GM19023 (cell line): ENCODE data around the gene MACROD2.
A peak's percentile ranks its signal among the peaks of the same experiment; 100 is the strongest.
"Not testable (repeated sequence)": the region's sequence is repeated elsewhere in the genome, so short reads cannot be mapped to it uniquely, and the experiment has no call there.

Experiments
- ATAC-seq: cut with Tn5 transposase; IDR thresholded peaks from one replicate; pipeline ENCODE4 v1.9.1; 2021; ENCODE audit warnings: mild to moderate bottlenecking, moderate library complexity; ENCODE audit not compliant: unreplicated experiment

MACROD2 gene

DNA sequence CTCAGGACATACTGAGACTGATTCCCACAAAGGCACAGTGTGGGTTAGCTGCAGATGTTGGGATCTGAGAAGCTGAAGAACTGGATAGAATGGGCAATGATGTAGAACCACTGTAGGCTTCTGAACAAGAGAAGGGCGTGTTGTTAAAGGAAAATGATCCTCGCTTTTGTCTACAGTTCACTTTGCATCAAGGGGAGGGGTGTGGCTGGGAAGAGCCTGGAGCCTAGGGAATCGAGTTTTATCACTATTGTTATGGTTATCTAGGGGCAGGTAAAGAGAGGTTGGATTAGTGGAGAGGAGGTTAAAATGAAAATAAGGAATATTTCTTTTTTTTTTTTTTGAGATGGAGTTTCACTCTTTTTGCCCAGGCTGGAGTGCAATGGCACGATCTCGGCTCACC, 1809.8 kb downstream of the MACROD2 start:
- ATAC-seq = no peak

GRCh38 chr20:15806105-15806504, 1810.8 kb downstream of the MACROD2 start:
- ATAC-seq = no peak

GRCh38 chr20:15807271-15807670, 1812.0 kb downstream of the MACROD2 start:
- ATAC-seq = no peak

DNA sequence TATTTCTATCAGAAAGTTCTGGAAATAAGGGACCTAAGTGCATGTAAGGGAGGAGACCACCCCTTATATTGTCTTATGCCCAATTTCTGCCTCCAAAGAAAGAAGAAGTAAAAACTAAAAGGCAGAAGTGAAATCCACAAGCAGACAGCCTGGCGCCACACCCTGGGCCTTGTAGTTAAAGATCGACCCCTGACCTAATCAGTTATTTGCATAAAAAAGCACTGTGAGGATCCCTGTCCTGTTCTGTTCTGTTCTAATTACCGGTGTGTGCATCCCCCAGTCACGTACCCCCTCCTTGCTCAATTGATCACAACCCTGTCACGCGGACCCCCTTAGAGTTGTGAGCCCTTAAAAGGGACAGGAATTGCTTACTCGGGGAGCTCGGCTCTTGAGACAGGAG, 1812.5 kb downstream of the MACROD2 start:
- not testable (repeated sequence) for ATAC-seq

GRCh38 chr20:15811951-15812350, 1816.6 kb downstream of the MACROD2 start:
- ATAC-seq = no peak

- no peak for ATAC-seq
These were observed 1817.4 kb downstream of the MACROD2 start for GRCh38 chr20:15812696-15813095.

DNA sequence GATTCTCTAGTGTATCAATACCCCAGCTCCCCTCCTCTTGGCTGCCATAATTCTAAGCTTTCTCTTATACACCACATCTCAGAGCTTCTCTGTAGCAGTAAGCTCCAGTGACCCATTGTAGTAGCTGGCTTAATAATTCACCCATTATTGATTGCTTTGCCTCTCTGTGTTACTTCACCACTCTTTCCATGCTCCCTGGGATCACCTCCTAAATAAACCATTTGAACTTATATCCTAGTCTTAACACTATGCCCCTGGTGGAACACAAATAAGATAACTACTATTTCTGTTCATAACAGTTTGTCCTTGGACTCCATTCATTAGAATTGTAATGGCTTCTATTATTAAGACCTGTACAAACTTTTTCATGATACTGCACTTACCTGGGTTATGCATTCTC, 1819.0 kb downstream of the MACROD2 start:
- ATAC-seq = no peak

DNA sequence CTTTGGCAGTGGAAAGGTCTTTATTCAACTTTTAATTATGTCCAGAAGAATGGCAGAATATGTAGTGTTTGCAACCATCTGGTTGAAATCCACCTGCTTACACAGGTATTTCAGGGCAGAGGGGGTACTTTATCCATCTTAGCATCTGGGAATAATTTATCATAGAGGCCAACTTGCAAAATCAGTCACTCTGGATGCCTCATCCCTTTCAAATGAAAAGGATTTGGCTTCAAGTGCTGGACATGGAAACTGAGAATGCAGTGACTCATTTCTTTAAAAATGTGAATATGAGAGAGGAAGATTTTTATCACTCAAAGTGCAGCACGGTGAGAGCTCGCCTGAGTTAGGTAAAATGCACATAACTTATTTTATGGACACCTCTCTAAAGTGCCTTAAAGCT, 1819.6 kb downstream of the MACROD2 start:
- no peak for ATAC-seq

GRCh38 chr20:15817351-15817750, 1822.0 kb downstream of the MACROD2 start:
- no peak for ATAC-seq

- ATAC-seq = no peak
These were observed 1823.3 kb downstream of the MACROD2 start for GRCh38 chr20:15818651-15819071.

- no peak for ATAC-seq
These were observed 1828.4 kb downstream of the MACROD2 start for GRCh38 chr20:15823718-15824117.

- no peak for ATAC-seq
These were observed 1832.3 kb downstream of the MACROD2 start for GRCh38 chr20:15827628-15828027.

DNA sequence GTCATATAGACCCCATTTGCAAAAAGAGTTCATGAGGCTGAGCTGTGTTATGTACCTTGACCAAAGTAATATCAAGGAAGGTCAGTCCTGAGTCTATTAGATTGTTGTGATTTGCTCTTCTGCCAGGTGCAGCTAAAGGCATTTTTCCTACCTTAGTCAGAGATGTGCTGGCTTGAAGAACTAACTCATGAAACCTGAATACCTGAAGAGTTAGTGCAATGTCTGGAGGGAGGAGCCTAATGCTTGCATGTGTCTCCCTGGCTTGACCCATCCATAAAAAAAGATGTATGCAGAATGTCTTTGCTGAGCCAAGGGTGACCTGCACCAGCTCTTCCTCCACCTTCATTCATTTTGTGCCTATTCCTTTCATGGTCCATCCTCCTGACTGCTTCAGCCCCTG, 1835.9 kb downstream of the MACROD2 start:
- no peak for ATAC-seq

DNA sequence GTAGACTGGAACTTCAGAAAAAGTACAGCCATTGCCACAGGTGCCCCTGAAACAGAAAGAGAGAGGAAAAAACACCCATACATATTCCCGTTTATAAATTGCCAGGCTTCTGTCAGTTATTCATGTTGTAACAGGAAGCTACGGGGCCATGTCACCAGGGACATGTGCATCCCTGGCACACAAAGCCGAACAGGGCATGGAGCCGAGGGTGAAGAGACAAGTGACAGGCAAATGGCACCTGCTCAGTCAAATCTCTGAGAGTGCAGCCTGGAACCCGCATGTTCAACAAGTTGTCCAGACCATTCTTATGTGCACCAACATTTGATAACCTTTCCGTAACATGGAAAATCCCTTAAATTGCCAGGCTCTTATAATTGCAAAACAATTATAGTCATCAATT, 1837.2 kb downstream of the MACROD2 start:
- no peak for ATAC-seq

GRCh38 chr20:15834857-15835256, 1839.5 kb downstream of the MACROD2 start:
- no peak for ATAC-seq

DNA sequence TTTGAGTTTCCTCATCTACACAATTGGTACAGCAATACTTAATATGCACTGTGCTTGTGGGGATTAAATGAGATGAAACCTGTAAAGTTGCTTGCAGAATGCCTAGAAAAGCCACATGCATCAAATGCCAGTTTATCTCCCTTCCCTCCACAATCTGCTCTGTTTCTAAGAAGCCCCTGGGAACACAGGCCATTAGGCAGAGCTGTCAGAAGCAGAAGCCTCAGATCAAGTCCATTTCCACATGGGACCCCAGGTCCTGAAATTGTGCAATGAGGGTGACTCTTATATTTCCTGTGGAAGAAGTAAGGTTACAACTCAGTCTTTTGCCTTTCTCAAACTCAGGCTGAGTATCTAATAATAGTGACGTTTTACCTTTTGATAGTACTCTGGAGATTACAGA, 1840.5 kb downstream of the MACROD2 start:
- no peak for ATAC-seq

GRCh38 chr20:15836634-15837033, 1841.3 kb downstream of the MACROD2 start:
- ATAC-seq = no peak

GRCh38 chr20:15837563-15837962, 1842.2 kb downstream of the MACROD2 start:
- ATAC-seq = no peak

DNA sequence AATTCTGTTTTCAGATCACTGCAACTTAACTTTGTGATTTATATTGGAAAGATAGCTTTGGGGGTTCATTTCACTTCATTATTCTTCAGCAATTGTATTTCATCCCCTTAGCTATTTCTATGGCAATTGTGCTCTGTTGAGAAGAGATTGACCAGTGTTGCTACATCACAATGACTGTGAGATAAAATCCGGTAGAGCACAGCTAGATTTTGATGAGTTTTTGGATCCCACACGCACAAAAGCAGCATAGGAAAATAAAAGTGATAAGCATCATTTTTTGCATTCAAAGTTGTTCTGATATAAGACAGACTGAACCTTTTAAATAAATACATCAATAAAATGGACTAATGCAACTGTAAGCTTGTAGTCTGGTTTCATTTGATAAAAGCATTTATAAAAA, 1843.2 kb downstream of the MACROD2 start:
- no peak for ATAC-seq

GRCh38 chr20:15840636-15841301, 1845.5 kb downstream of the MACROD2 start:
- no peak for ATAC-seq

- ATAC-seq = peak; percentile 50
These were observed 1847.6 kb downstream of the MACROD2 start for GRCh38 chr20:15842872-15843271.

DNA sequence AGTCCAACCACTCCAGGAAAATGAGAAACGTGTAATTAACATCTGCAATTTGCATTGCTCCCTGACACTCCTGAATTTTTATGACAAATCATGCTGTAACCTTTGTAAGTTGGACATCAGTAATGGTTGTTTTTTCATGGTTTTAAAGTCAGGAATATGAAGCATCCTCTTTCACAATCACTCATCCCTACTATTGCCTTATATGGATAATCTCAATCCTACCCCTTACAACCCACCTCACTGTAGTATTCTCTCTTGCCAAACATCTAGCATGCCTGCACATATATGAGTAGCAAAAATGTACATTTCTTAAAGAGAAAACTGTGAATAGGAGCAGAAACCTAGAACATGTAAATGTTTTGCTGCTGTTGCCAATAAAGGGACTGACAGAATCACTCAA, 1848.5 kb downstream of the MACROD2 start:
- ATAC-seq = no peak

- ATAC-seq = no peak
These were observed 1852.0 kb downstream of the MACROD2 start for GRCh38 chr20:15847196-15847784.
